Esophagus mucosa (tissue), 1 donor: Measurements from ENCODE around the gene TMOD4. TPM values are rescaled to one million over a fixed set of nuclear protein-coding genes. Genes with fewer than 3 reads are reported as not detected.
"Not testable (repeated sequence)": the region's sequence is repeated elsewhere in the genome, so short reads cannot be mapped to it uniquely, and the experiment has no call there.

Experiments used
- ATAC-seq: fragments of 200-7000 bp; cut with Tn5 transposase; one replicate; pipeline ENCODE4 v1.9.1; 2020
- total RNA-seq: library from RNA; stranded (reverse); gene quantifications from one replicate; pipeline ENCODE4 v1.2.4, GENCODE V29; 2023
- donor health status: DM: yes; HTN: yes; CAD: no.

Gene TMOD4
- total RNA-seq = not detected

- peak; percentile 26 for ATAC-seq
These were observed at the start of gene TMOD4 for GRCh38 chr1:151175863-151176262. Gene TMOD4, minus strand, starts transcription at chr1:151175981. Its CDS starts 1,106 bp downstream, at chr1:151174875.

GRCh38 chr1:151222130-151222529, 46.3 kb upstream of the TMOD4 start:
- ATAC-seq = no peak

- no peak for ATAC-seq
These were observed 45.8 kb upstream of the TMOD4 start for GRCh38 chr1:151221616-151222015.

DNA sequence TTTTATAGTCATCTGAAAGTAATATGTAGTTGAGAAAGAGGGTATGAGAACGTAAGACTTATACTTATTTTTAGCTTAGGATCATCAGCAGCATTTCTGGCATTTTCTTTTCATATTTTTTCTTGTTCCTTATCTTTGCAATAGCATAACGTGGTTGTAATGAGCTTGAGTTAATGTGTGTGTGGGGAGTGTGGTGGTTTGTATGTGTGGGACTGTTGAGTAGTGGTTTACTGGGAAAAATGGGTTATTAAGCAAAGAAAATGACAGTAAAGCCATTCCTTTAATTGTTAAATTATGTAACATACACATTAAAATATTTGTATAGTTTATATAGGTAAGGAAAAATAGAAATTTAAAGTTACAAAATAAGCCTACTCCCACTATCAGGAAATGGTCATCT, 37.8 kb upstream of the TMOD4 start:
- ATAC-seq = no peak

DNA sequence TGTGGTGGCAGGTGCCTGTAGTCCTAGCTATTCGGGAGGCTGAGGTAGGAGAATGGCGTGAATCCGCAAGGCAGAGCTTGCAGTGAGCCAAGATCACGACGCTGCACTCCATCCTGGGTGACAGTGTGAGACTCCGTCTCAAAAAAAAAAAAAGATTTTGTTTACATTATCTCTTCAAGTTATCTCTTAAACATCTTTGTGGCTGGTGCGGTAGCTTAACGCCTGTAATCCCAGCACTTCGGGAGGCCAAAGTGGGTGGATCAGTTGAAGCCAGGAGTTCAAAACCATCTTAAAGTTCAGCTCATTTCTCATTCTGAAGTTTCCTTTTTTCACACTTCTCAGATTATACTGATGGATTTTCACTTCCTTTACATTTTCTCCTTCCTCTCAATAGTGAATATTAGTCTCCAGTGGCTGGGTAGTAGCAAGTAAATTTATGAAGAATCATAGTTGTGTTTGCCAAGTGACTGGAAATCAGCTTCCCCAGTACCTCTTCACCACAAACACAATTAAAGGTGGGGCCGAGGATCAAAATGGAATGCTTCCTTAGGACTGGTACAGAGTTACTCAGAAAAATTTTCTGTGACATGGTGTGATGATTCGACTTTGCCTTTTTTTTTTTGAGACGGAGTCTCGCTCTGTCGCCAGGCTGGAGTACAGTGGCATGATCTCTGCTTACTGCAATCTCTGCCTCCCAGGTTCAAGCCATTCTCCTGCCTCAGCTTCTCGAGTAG, 36.4 kb upstream of the TMOD4 start:
- peak; percentile 76 for ATAC-seq

- ATAC-seq = no peak
These were observed 35.0 kb upstream of the TMOD4 start for GRCh38 chr1:151210830-151211229.

- ATAC-seq = not testable (repeated sequence)
These were observed 29.7 kb upstream of the TMOD4 start for GRCh38 chr1:151205381-151205965.

GRCh38 chr1:151199873-151200581, 24.2 kb upstream of the TMOD4 start:
- ATAC-seq = no peak

GRCh38 chr1:151198254-151199127, 22.7 kb upstream of the TMOD4 start, which contains the start of gene PIP5K1A:
Gene PIP5K1A, plus strand, starts transcription at chr1:151198552. Its CDS starts 445 bp downstream, at chr1:151198997.
- peak; percentile 87 for ATAC-seq

- peak; percentile 6 for ATAC-seq
These were observed 22.1 kb upstream of the TMOD4 start for GRCh38 chr1:151197863-151198253.

DNA sequence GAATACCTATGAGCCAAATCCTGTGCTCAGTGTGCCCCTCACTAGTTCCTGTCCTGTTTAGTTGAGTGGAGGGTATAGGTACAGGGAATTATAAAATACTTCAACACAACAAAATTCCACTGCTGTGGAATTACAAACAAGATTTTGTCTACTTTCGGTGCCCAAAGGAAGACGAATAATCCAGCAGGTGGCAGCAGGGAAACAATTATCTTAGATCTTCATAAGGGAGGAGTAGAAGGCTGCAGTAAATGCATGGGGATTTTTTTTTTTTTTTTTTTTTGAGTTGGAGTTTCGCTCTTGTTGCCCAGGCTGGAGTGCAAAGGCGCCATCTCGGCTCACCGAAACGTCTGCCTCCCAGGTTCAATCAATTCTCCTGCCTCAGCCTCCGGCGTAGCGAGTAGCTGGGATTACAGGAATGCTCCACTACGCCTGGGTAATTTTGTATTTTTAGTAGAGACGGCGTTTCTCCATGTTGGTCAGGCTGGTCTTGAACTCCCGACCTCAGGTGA, 20.6 kb upstream of the TMOD4 start:
- no peak for ATAC-seq

DNA sequence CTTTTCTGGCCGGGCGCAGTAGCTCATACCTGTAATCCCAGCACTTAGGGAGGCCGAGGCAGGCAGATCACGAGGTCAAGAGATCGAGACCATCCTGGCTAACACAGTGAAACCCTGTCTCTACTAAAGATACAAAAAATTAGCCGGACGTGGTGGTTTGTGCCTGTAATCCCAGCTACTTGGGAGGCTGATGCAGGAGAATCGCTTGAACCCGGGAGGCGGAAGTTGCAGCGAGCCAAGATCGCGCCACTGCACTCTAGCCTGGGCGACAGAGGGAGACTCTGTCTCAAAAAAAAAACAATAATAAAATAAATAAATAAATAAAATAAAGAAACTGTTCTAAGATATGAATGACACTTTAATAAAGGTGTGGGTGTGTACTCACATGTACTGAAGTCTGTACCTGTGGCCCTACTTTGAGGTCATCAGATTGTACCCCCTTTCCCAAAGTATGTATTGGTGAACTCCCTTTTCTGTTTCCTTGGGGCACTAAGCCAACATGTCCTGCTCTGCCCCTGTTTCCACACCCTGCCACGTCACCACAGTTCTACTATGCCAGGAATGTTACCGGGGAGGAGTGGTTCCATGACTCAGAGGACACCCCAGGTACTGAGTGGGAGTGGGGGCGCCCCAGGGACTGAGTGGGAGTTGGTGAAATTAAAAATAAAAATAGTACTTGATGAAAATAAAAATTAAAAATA, 19.3 kb upstream of the TMOD4 start:
- ATAC-seq = peak; percentile 85

GRCh38 chr1:151193856-151194255, 18.1 kb upstream of the TMOD4 start:
- ATAC-seq = no peak

- ATAC-seq = no peak
These were observed 17.5 kb upstream of the TMOD4 start for GRCh38 chr1:151193304-151193703.

GRCh38 chr1:151192047-151192446, 16.3 kb upstream of the TMOD4 start:
- no peak for ATAC-seq

DNA sequence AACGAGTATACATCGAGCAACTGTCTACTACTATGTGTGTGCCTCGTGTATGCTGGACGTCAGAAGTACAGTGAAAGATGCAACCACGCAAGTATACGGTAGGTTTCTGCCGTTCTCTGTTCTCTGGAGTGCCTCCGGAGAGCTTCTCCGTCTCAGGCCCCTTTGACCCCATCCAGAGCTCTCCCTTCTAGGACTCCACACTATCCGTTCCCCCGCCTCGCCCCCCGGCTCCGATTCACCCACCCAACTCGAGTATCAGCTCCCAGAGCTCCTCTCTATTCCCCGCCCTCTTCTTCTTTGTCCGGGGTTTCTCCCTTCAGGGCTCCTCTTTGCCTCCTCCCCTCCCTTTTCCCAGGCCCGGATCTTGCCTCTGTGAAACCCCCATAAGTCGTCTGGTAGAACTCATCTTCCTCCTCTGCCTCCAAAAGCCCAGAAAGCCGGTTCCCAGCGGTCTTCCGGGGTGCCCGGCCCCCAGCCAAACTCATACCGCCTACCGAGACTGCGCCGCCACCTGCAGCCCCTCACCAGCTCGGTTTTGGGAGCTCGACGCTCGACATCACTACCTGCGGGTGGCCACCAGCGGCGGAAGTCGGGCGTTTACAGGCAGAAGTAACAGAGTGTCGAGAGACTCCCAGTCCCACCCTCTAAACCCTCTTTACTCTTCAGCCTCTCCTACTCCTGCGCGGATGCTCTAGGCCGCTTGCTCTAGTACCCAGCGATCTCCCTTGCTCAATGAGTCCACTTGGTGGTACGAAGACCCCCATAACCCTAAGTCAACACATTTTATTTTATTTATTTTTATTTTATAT, 14.1 kb upstream of the TMOD4 start, which contains the start of gene VPS72:
Gene VPS72 (minus strand): TSS at position 561 of the 809 bp plus-strand sequence. CDS start 76 bp downstream, at position 485.
- ATAC-seq = peak; percentile 91

GRCh38 chr1:151188667-151189066, 12.9 kb upstream of the TMOD4 start:
- ATAC-seq = not testable (repeated sequence)

DNA sequence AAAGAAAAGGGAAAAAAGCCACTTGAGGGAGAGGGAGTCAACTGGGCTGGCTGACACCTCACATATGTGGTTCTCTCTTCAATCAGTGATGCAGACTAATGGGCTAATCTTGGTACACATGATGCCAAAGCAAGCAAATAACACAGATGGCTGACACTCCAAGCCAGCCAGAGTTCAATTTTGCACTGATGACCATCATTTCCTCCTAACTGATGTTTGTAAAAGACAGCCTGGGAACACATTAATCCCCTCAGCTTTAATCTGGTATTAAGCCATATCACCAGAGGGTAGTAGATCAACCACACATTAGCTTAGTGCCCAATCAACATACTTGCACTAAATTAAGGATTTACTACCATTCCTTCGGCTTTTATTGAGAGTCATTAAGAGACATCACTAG, 11.4 kb upstream of the TMOD4 start:
- ATAC-seq = no peak

DNA sequence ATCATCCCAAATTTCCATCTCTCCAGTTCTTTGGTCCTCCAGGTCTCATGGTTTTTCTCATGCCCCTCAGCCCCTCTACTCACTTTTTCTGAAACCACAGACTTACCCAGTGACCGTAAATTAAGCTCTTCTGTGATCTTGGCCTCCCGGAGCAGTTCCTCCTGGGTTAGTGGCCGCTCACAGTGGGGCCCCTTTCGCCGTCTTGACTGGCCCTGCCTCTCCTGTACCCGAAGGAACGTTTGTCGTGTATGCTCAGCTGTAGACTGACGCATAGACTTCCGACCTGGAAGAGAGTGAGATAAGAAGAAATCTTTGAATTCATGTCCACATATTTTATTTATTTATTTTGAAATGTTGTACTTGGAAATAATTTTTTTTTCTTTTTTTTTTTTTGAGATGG, 8.4 kb upstream of the TMOD4 start:
- no peak for ATAC-seq

- no peak for ATAC-seq
These were observed 799 bp upstream of the TMOD4 start for GRCh38 chr1:151176514-151177045.
